ENCODE data around the gene RPS18.

DNA sequence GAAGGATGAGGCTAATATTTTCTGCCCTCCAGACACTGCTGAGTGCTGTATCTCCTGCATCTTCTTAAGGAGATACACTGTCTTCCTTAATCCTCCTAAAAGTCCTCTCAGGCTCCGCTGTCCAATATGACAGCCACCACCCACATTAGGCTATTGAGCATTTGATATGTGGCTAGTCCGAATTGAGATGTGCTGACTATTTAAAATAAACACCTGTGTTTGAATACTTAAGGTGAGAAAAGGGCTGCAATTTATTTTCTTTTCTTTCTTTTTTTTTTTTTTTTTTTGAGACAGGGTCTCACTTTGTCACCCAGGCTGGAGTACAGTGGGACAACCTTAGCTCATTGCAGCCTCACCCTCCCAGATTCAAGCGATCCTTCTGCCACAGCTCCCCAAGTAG is 30.0 kb downstream of the RPS18 start:
- TF ChIP-seq GATA2 (IDR thresholded peaks at IDR 0.05; ENCODE audit: low read depth, low read length) (no peak), GATA3 (IDR thresholded peaks at IDR 0.05; ENCODE audit: low read depth, low read length) (no peak)

All from SH-SY5Y (cell line).